Adipose tissue (tissue), 3 donors: Measurements from ENCODE around the gene TMEM145. TPM values are rescaled to one million over a fixed set of nuclear protein-coding genes. Genes with fewer than 3 reads are reported as not detected.

Source experiments
- H3K27ac ChIP-seq: one replicate; pipeline ENCODE4 v1.5.1; 2013; ENCODE audit warnings: low read depth, low read length
- WGBS, 3 donors: extraction: QIAGEN DNeasy Blood & Tissue Kit; methylation state at CpG; one replicate each; pipeline ENCODE4 v1.1.7; 2013; 5-methylcytosine and 5-hydroxymethylcytosine counted together
- polyA plus RNA-seq, 3 donors: library from polyadenylated mRNA; stranded (reverse); fragments of 200-250 nt; gene quantifications; one replicate each; pipeline ENCODE4 v1.2.3, GENCODE V29; 2013
- donor health status: healthy with polysubstance abuse.
- donor health status: Bipolar disorder and iron deficiency.
- donor health status: healthy.

TMEM145 gene
- polyA plus RNA-seq, 3 donors = 0.10 to 1.4 TPM; not detected in 1

- no peak overlapping the region for H3K27ac ChIP-seq
- 88 to 91% (median 89%) methylated on average over 13 to 15 of the region's 15 CpGs for WGBS, 3 donors
Observed at GRCh38 chr19:42297039-42297438, 16.1 kb upstream of the TMEM145 start.

GRCh38 chr19:42301646-42302203, 11.4 kb upstream of the TMEM145 start, which contains the start of gene PRR19:
TSS of gene PRR19 (plus strand) at chr19:42302132. CDS start at chr19:42309585, 7,453 bp downstream.
- WGBS, 3 donors = 5 to 9% (median 8%) methylated on average over 20 to 21 of the region's 21 CpGs
- no peak within 1 kb of the TSS for H3K27ac ChIP-seq

GRCh38 chr19:42303101-42303464, 10.0 kb upstream of the TMEM145 start:
- no peak overlapping the region for H3K27ac ChIP-seq
- 62 to 75% (median 69%) methylated on average over 11 of the region's 11 CpGs for WGBS, 3 donors

- 87 to 90% (median 88%) methylated on average over 8 of the region's 8 CpGs for WGBS, 3 donors
- H3K27ac ChIP-seq = no peak overlapping the region
Observed at GRCh38 chr19:42303876-42304275, 9.2 kb upstream of the TMEM145 start.

- 84 to 93% (median 90%) methylated on average over 18 to 22 of the region's 22 CpGs for WGBS, 3 donors
- no peak overlapping the region for H3K27ac ChIP-seq
Observed at GRCh38 chr19:42306646-42307045, 6.5 kb upstream of the TMEM145 start.

- 85 to 88% (median 86%) methylated on average over 14 of the region's 14 CpGs for WGBS, 3 donors
Observed at GRCh38 chr19:42309686-42310085, 3.4 kb upstream of the TMEM145 start.

GRCh38 chr19:42311657-42312056, 1.5 kb upstream of the TMEM145 start:
- WGBS, 3 donors = 67 to 72% (median 69%) methylated on average over 2 of the region's 2 CpGs
- no peak overlapping the region for H3K27ac ChIP-seq

More at GRCh38 chr19:42309686-42310085, 3.4 kb upstream of the TMEM145 start:
- no peak overlapping the region for H3K27ac ChIP-seq

- WGBS, 3 donors = 78 to 88% (median 87%) methylated on average over 5 of the region's 5 CpGs
- H3K27ac ChIP-seq = no peak overlapping the region
Observed at GRCh38 chr19:42312370-42312769, 739 bp upstream of the TMEM145 start.

- WGBS, 3 donors = 29 to 37% (median 30%) methylated on average over 26 of the region's 26 CpGs
- no peak overlapping the region for H3K27ac ChIP-seq
Observed at GRCh38 chr19:42313840-42314755, 989 bp downstream of the TMEM145 start.

GRCh38 chr19:42315024-42315423, 1.9 kb downstream of the TMEM145 start:
- no peak overlapping the region for H3K27ac ChIP-seq
- 71 to 83% (median 74%) methylated on average over 5 of the region's 5 CpGs for WGBS, 3 donors

- WGBS, 3 donors = 27 to 39% (median 28%) methylated on average over 27 to 28 of the region's 28 CpGs
- no peak overlapping the region for H3K27ac ChIP-seq
Observed at GRCh38 chr19:42316223-42317211, 3.4 kb downstream of the TMEM145 start.

- H3K27ac ChIP-seq = no peak overlapping the region
- WGBS, 3 donors = 84 to 89% (median 88%) methylated on average over 13 of the region's 13 CpGs
Observed at GRCh38 chr19:42317535-42317934, 4.4 kb downstream of the TMEM145 start.

- H3K27ac ChIP-seq = no peak overlapping the region
- 65 to 73% (median 65%) methylated on average over 9 of the region's 9 CpGs for WGBS, 3 donors
Observed at GRCh38 chr19:42322305-42322704, 9.2 kb downstream of the TMEM145 start.

GRCh38 chr19:42323473-42323851, 10.4 kb downstream of the TMEM145 start:
- WGBS, 3 donors = 22 to 30% (median 30%) methylated on average over 27 to 29 of the region's 29 CpGs
- no peak overlapping the region for H3K27ac ChIP-seq

GRCh38 chr19:42323852-42324654, 10.9 kb downstream of the TMEM145 start:
- WGBS, 3 donors = 3 to 8% (median 5%) methylated on average over 58 to 92 of the region's 92 CpGs
- H3K27ac ChIP-seq = no peak overlapping the region

- H3K27ac ChIP-seq = no peak overlapping the region
- 2% methylated on average over 24 to 38 of the region's 38 CpGs for WGBS, 3 donors
Observed at GRCh38 chr19:42324655-42325307, 11.7 kb downstream of the TMEM145 start.

GRCh38 chr19:42325308-42325895, 12.3 kb downstream of the TMEM145 start, which contains the start of gene MEGF8:
TSS of gene MEGF8 (plus strand) at chr19:42325635. CDS start at chr19:42326244, 609 bp downstream.
- H3K27ac ChIP-seq = no peak within 1 kb of the TSS
- 0% methylated on average over 43 to 45 of the region's 45 CpGs for WGBS, 3 donors
